HG03571 (cell line): ENCODE measurements around the gene OR6C70.
"Not testable (repeated sequence)": the region's sequence is repeated elsewhere in the genome, so short reads cannot be mapped to it uniquely, and the experiment has no call there.

Experiments used
- ATAC-seq: cut with Tn5 transposase; IDR thresholded peaks from one replicate; pipeline ENCODE4 v1.9.1; 2021; ENCODE audit not compliant: unreplicated experiment

Gene OR6C70

DNA sequence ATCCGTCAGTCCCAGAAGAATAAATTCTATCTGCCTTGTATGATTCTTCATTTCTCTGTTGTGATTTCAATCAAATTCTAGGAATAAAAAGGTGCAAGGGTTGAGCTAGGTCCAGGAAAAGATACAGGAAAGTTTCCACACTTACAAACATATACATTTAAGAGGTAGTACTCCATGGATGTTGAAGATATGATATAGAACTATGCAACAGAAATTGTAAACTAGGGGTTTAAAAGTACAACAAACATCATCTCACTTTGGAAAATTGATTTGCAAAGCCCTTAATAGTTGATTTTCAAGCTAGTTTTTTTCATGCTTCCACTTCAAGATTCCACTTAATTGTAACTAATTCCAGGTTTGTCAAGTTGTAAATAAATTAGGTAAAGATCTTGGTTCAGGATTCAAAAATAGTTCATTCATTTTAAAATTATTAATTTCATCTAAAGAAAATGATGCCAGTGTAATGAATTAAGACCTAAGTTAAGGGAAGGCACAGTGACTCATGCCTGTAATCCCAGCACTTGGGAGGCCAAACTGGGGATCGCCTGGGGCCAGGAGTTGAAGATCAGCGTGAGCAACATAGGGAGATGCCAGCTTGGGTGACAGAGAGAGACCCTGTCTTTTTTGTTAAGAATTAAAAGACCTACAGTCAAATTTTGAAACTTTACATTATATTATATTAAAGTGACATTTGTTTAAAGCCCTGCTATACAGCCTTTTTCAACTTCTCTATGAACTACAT lies at the start of gene OR6C70:
Gene OR6C70, minus strand, starts transcription at position 51 of the 742 bp plus-strand sequence. Its CDS starts 0 bp downstream, at position 51.
- ATAC-seq, result no peak

DNA sequence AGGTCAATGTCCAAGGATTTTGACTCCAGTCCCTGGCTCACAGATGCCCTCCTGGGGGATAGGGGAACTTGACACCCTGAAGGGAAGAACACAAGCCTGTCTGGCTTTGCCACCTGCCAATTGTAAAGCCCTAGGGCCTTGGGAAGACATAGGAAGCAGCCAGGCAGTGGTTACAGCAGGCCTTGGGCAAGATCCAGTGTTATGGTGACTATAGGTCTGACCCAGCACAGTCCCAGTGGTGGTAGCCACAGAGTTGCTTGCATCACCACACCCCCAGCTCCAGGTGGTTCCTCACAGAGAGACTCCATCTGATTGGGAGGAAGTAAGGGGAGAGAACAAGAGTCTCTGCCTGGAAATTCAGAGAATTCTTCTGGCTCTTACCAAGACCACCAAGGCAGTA lies 46.5 kb upstream of the OR6C70 start:
- ATAC-seq, result no peak

DNA sequence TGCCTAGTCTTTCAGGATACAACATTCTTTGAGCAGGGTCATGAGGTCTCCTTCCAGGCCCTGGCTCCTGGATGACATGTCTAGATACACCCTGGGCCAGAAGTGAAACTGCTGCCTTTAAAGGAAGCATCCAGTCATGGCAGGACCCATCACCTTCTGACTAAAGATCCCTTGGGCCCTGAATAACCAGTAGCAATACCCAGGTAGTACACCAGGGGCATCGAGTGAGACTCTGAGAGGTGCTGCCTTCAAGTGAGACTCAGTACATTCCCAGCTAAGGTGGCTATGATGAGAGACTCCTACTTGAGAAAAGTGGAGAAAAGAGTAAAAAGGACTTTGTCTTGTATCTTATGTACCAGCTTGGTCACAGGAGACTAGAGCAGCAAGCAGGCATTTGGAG lies 45.8 kb upstream of the OR6C70 start:
- ATAC-seq, result no peak

DNA sequence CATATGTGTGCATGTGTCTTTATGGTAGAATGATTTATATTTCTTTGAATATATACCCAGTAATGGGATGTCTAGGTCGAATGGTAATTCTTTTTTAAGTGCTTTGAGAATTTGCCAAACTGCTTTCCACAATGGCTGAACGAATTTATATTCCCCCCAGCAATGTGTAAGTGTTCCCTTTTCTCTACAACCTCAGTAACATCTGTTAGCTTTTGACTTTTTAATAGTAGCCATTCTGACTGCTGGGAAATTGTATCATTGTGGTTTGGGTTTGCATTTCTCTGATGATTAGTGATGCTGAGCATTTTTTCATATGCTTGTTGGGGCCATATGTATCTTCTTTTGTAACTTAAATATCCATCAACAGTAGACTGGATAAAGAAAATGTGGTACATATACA lies 31.7 kb upstream of the OR6C70 start:
- no peak for ATAC-seq

DNA sequence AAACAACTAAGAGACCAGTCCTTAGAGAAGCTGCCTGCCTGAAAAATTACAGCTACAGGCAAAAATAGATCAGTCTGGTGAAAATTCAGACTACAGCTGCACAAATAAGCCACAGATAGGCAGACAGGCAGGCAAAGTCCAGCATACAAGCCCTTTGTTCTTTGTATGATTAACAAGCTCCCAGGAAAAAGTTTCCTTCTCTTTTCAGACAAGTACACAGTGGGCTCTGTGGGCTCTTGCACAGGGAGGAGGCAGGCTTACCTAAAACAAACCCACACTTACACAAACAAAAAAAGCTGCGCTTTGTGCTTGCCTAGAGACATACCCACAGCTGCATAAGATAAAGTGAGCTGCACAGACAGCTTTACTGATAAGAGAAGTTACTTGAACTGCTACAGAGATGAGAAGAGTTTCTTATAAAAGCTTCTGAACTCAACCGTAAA lies 29.9 kb upstream of the OR6C70 start:
- ATAC-seq, result no peak

DNA sequence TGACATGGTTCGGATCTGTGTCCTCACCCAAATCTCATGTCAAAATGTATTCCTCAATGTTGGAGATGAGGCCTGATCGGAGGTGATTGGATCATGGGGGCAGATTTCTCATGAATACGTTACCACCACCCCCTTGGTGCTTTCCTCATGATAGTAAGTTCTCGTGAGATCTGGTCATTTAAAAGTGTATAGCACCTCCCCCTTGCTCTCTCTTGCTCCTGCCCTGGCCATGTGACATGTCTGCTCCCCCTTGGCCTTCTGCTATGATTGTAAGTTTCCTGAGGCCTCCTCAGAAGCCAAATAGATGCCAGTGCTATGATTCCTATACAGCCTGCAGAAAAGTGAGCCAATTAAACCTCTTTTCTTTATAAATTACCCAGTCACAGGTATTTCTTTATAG lies 29.3 kb upstream of the OR6C70 start:
- no peak for ATAC-seq

DNA sequence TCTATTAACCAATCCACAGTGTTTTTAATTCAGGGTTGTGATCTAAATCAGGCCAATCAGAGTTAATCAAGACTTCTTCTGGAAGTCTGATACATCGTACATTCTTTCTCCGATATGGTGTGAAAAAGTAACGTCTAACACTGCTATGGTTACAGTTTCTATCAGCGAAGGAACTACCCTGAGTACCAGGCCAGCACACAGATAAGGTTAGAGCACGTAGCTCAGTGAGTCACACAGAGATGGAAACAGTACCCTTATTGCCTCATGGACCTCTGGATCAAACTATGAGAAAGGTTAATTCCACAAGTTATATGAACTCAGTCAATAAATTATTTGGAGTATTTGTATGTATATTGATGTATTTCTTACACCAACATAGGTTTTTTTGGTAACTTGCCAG lies 25.6 kb upstream of the OR6C70 start:
- ATAC-seq, result no peak

DNA sequence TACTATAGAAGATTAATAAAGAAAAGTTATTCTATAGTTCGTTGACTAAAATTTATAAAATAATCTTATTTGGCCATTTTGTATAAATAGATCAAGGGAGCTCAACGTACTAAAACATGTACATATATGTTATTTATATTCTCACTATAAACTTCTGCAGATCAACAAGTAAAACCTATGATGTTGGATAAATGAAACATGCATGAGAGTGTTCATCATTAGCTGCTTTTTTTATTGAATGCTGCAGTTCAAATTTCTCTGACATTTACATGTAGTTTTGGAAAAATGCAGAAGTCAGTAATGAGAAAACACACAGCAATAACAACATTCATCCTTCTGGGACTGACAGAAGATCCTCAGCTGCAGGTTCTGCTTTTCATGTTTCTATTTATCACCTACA lies 22.1 kb upstream of the OR6C70 start, which contains the start of gene OR6C68:
Gene OR6C68, plus strand, starts transcription at position 301 of the 400 bp plus-strand sequence. Its CDS starts 0 bp downstream, at position 301.
- ATAC-seq, result no peak

DNA sequence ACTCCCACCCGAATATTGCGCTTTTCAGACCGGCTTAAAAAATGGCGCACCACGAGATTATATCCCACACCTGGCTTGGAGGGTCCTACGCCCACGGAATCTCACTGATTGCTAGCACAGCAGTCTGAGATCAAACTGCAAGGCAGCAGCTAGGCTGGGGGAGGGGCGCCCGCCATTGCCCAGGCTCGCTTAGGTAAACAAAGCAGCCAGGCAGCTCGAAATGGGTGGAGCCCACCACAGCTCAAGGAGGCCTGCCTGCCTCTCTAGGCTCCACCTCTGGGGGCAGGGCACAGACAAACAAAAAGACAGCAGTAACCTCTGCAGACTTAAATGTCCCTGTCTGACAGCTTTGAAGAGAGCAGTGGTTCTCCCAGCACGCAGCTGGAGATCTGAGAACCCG lies 14.3 kb upstream of the OR6C70 start:
- not testable (repeated sequence) for ATAC-seq

DNA sequence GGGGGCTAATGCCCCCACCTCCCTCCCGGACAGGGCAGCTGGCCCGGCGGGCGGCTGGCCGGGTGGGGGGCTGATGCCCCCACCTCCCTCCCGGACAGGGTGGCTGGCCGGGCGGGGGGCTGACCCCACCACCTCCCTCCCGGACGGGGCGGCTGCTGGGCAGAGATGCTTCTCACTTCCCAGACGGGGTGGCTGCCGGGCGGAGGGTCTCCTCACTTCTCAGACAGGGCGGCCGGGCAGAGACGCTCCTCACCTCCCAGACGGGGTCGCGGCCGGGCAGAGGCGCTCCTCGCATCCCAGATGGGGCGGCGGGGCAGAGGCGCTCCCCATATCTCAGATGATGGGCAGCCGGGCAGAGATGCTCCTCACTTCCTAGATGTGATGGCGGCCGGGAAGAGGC lies 9.2 kb upstream of the OR6C70 start:
- not testable (repeated sequence) for ATAC-seq

DNA sequence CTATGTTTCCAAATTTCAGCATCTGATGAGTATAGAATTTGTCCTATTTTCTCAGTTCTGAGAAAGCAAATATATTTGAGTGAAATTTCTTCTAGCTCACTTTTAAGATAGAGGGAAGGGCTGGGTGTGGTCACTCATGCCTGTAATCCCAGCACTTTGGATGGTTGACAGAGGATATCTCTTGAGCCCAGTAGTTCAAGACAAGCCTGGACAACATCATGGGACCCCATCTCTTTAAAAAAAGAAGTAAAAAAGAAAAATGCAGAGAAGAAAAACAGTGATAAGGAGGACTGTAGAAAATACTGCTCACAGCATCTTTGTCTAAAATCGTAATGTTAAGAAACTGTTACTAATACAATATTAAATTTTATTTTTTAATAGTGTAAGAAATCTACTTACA lies 2.3 kb upstream of the OR6C70 start:
- no peak for ATAC-seq

DNA sequence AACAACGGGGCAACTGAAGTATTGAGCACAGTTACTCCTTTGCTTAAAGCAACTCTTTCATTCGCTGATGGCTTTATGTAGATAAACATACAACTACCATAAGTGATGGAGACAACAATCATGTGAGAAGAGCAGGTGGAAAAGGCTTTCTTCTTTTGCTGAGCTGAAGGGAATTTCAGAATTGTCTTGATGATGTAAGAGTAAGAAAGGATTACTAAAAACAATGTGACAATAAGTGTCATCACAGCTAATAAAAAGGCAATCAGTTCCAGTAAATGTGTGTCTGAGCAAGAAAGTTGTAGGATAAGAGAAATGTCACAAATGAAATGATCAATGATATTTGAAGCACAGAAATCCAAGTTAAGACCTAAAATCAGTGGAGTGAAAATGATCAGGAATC lies 647 bp downstream of the OR6C70 start:
- no peak for ATAC-seq

DNA sequence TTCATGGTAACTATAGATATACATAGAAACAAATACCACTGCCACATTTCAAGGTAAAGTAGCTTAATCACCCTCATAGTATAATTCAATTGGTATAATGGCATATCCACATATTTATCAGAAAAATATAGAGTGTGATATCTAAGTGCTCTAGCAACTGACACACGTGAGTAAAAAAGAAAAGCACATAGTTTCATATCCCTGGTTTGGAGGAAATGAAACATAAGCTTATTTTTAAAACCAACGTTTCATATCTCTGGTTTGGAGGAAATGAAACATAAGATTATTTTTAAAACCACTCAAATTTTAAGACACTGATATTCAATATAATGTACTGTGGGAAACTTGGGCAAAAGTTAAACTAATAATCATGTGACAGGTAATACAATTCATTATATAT lies 2.1 kb downstream of the OR6C70 start:
- no peak for ATAC-seq

DNA sequence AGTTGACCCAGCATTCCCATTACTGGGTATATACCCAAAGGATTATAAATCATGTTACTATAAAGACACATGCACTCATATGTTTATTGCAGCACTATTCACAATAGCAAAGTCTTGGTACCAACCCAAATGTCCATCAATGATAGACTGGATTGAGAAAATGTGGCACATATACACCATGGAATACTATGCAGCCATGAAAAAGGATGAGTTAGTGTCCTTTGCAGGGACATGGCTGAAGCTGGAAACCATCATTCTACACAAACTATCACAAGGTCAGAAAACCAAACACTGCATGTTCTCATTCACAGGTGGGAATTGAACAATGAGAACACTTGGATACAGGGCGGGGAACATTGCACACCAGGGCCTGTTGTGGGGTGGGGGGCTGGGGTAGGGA lies 5.0 kb downstream of the OR6C70 start:
- not testable (repeated sequence) for ATAC-seq

DNA sequence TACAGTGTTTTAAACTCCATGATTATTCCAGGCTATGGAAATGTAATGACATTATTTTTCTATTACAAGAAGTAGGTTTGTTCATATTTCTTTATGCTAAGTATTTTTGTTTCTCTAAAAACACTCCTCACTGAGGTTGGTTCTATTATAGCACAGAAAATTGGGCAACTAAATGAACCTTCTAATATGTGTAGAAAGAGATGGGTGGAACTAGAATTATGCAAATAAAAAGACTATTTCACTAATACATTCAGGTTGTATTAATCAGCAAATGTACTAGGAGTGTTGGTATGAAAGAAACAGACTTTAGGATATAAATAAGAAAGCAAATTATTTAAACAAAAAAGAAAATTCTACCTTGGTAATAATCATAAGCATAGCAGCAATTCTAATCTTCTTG lies 21.1 kb downstream of the OR6C70 start:
- ATAC-seq, result no peak

DNA sequence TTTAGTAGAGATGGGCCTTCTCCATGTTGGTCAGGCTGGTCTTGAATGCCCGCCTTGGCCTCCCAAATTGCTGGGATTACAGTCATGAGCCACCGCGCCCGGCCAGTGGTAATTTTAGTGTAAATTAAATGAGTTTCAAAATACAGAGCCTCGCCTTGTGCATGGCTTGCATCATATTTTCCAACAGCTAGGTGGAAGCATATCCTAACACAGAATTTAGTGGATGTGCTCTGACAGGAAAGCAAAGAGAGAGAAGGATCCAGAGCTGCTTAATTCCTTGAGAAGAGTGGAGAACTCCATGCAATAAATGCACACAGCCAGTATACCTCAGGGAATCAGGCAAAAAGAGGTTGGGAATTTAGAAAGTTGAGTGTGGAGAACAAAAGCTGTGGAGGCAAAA lies 23.6 kb downstream of the OR6C70 start:
- ATAC-seq, result no peak

DNA sequence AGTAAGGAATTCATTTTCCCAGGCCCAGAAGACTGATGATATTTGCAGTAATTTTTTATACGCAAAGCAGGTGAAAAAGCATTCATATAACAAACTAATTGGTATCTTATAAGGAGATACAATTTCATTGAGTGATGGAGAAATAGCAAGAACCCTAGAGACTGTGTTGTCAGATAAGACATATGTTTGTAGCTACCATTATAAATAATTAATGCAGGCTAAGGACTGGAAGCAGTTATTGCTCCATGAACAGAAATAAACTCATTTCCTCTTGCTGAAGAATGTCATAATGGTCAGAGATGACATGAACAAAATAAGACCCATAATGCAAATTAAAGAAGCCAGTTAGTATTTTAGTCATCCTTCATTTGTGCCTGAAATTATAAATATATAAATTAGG lies 24.6 kb downstream of the OR6C70 start:
- no peak for ATAC-seq

DNA sequence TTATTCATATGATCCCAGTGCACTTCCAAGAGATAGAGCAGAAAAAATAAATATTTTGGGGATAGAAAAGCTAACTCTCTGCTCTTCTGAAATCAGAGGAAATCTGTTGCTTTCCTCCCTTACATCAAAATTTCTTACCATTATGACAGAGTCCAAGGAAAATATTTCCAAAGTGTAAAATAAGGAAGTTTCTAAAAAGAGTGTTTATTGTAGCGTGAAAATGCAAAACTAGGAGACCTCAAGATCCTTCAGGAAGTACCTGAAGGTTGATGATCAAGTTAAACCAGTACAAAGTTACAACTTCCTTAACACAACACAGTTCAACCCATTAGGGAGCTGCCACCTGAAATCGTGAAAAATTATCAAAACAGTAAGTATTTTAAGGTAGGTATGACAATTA lies 26.2 kb downstream of the OR6C70 start, which contains the start of gene OR6C2:
Gene OR6C2, plus strand, starts transcription at position 301 of the 400 bp plus-strand sequence. CDS start 8,138 bp downstream, outside the sequence.
- no peak for ATAC-seq

DNA sequence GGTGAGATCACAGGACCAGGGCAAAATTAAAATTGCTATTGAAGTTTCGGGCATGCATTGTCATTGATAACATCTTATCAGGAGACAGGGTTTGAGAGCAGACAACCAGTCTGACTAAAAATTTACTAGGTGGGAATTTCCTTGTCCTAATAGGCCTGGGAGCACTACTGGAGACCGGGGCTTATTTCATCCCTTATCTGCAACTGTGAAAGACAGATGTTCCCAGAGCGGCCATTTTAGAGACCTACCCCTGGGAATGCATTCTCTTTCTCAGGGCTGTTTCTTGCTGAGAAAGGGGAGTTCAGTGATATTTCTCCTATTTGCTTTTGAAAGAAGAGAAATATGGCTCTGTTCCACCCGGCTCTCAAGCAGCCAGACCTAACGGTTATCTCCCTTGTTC lies 28.7 kb downstream of the OR6C70 start:
- not testable (repeated sequence) for ATAC-seq

DNA sequence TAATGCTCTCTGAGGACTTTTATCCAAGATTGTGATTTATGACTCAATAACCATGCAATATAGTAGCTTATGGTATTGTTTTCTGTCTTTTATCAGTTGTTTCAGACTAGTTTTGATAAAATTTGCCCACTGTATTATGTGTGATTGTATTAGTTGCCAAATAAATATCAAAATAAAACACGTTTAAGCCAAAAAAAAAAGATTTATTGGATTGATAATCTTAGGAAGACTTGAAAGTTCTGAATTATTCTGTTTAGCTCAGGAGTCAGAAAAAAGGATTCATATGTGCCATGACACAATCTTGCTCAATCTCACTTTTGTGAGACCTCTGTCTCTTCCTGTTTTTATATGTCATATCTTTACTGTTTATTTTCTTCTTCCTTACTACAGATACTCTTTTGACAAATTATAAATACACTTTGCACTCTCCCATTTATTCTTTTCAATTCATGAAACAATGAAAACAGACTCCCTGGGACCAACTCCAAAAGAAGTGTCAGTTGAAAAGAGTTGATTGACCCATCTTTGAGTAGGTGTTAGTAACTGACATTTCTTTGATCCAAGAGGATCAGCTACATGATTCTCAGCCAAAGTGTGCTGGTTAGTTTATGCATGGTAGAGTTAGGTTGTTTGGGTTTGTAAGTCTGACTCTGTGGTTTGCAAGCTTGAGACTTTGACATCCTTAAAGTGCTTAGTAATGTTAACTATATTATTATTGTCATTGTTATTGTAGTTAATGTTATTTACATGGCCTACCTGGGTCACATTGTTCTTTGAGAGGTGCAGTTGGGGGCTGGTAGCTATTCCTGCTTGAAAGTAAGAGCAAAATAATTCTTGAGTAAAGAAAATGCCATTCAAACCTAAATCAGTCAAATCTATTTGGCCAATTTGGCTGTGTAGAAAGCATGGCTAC lies 41.4 kb downstream of the OR6C70 start:
- ATAC-seq, result no peak

DNA sequence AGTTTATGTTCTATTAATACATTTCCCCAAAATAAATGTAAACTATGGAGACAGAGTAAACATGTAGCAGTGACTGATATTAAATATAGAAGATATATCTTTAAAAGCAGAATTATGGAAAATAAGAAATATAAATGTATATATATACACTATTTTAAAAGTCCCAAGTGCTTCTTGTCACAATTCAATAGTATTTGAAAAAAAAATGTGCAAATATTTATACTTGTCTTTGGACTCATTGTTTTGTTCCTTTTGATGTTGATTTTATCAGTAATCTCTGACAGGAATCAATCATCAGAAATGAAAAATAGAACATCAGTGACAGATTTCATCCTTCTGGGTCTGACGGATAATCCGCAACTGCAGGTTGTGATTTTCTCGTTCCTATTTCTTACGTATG lies 44.0 kb downstream of the OR6C70 start, which contains the start of gene OR6C76:
Gene OR6C76, plus strand, starts transcription at position 301 of the 400 bp plus-strand sequence. Its CDS starts 0 bp downstream, at position 301.
- ATAC-seq, result no peak
